GM21825 (cell line): ENCODE measurements around the gene RRP1B.

ENCODE experiments used
- ATAC-seq: cut with Tn5 transposase; IDR thresholded peaks from one replicate; pipeline ENCODE4 v1.9.1; 2021; ENCODE audit warnings: mild to moderate bottlenecking, moderate library complexity; ENCODE audit not compliant: unreplicated experiment

RRP1B gene

GRCh38 chr21:43739621-43740435 lies 80.5 kb downstream of the RRP1B start:
- ATAC-seq, result no peak

GRCh38 chr21:43740497-43741156 lies 81.3 kb downstream of the RRP1B start:
- ATAC-seq, result no peak

- ATAC-seq, result no peak
These were observed 82.2 kb downstream of the RRP1B start for GRCh38 chr21:43741423-43742096.

GRCh38 chr21:43743947-43744346 lies 84.6 kb downstream of the RRP1B start:
- ATAC-seq, result no peak

GRCh38 chr21:43744725-43745124 lies 85.4 kb downstream of the RRP1B start:
- no peak for ATAC-seq
